HCT116 (cell line): ENCODE measurements around the gene RAP2A. TPM values are rescaled to one million over a fixed set of nuclear protein-coding genes. Genes with fewer than 3 reads are reported as not detected.
A peak's percentile ranks its signal among the peaks of the same experiment; 100 is the strongest.

ENCODE experiments used
- ATAC-seq: fragments of 200-7000 bp; cut with Tn5 transposase; 2 replicates; pipeline ENCODE4 v1.9.1; 2020; ENCODE audit warnings: mild to moderate bottlenecking, moderate library complexity
- BruUV-seq: library from RNA; stranded (reverse); fragments of 400-500 nt; replicated peaks from 2 replicates; lab custom pipeline; 2021; lab: Mats Ljungman, UMichigan
- CTCF ChIA-PET: fragments of 300-600 bp; sonication (Branson Sonifier 250); formaldehyde crosslinking; loops from one replicate; lab custom pipeline; 2021; ENCODE audit warnings: antibody characterized with exemption; lab: Charles Lee
- POLR2A ChIA-PET: fragments of 300-600, 350-600 bp; sonication (Branson Sonifier 250); formaldehyde crosslinking; loops from one replicate; lab custom pipeline; 2021; ENCODE audit warnings: antibody characterized with exemption; lab: Charles Lee
- RAD21 ChIA-PET, 2 experiments: fragments of 300-600 bp; sonication (Branson Sonifier 250); formaldehyde crosslinking; loops; one replicate each; lab custom pipeline; 2023; ENCODE audit warnings: low total read pairs in 2 of 2; ENCODE audit not compliant: uncharacterized antibody in 2 of 2, unreplicated experiment in 2 of 2, low non-redundant PET in 1 of 2; lab: Charles Lee
- DNase-seq: peaks from one replicate; pipeline ENCODE4 v3.0.0-alpha.2; 2010; ENCODE audit warnings: low read depth, low spot score
- H2AFZ ChIP-seq: fragments of 200-600 bp; shearing (Covaris generic), sonication (generic); 2 replicates; pipeline ENCODE4 v1.6.1; 2017; ENCODE audit warnings: low read depth, mixed run types, mixed read lengths, antibody characterized with exemption, low read length; ENCODE audit not compliant: poor library complexity, severe bottlenecking
- H3K27ac ChIP-seq: 2 replicates; pipeline ENCODE4 v1.5.1; 2012; ENCODE audit warnings: low read depth, low read length
- H3K27me3 ChIP-seq: fragments of 200-600 bp; sonication (generic); 2 replicates; pipeline ENCODE4 v1.6.1; 2016; ENCODE audit warnings: mixed run types, low read length, mixed read lengths; ENCODE audit not compliant: insufficient read depth
- H3K36me3 ChIP-seq, 2 experiments: fragments of 200-500 bp in 1 of 2; fragments of 200-600 bp in 1 of 2; sonication (Bioruptor generic) in 1 of 2; sonication (generic) in 1 of 2; 2 replicates each; pipeline versions ENCODE4 v1.5.1 to v1.6.1; 2014 to 2016; ENCODE audit warnings: low read length in 2 of 2, inconsistent platforms in 1 of 2, mixed read lengths in 1 of 2, mixed run types in 1 of 2; ENCODE audit not compliant: insufficient read depth in 2 of 2, control insufficient read depth in 1 of 2
- H3K4me1 ChIP-seq, 2 experiments: fragments of 200-600 bp in 1 of 2; sonication (generic) in 1 of 2; 2 replicates each; pipeline versions ENCODE4 v1.5.1 to v1.6.1; 2012 to 2017; ENCODE audit warnings: low read length in 2 of 2, inconsistent platforms in 1 of 2, mild to moderate bottlenecking in 1 of 2, mixed read lengths in 1 of 2, mixed run types in 1 of 2, moderate library complexity in 1 of 2; ENCODE audit not compliant: insufficient read depth in 2 of 2, control insufficient read depth in 1 of 2
- H3K4me2 ChIP-seq: fragments of 200-600 bp; sonication (generic); 2 replicates; pipeline ENCODE4 v1.6.1; 2017; ENCODE audit warnings: mixed run types, low read length, mixed read lengths
- H3K4me3 ChIP-seq, 2 experiments: fragments of 200-600 bp in 1 of 2; sonication (generic) in 1 of 2; replicated peaks in 1 of 2; 2 replicates each; pipeline ENCODE4 v1.5.1; 2011 to 2016; ENCODE audit warnings: low read length in 2 of 2, control low read depth in 1 of 2, low read depth in 1 of 2, mild to moderate bottlenecking in 1 of 2, mixed read lengths in 1 of 2, mixed run types in 1 of 2
- H3K79me2 ChIP-seq: fragments of 200-600 bp; sonication (generic); 2 replicates; pipeline ENCODE4 v1.6.1; 2017; ENCODE audit warnings: mild to moderate bottlenecking, mixed run types, low read length, moderate library complexity, mixed read lengths; ENCODE audit not compliant: insufficient read depth
- H3K9ac ChIP-seq: fragments of 200-600 bp; sonication (generic); 2 replicates; pipeline ENCODE4 v1.6.1; 2016; ENCODE audit warnings: low read length, mixed read lengths
- H3K9me2 ChIP-seq: fragments of 200-600 bp; sonication (generic), shearing (Covaris generic); 2 replicates; pipeline ENCODE4 v1.6.1; 2017; ENCODE audit warnings: mixed run types, mild to moderate bottlenecking, moderate library complexity; ENCODE audit not compliant: insufficient read depth
- H3K9me3 ChIP-seq, 2 experiments: fragments of 200-500 bp in 1 of 2; fragments of 200-600 bp in 1 of 2; sonication (Bioruptor generic) in 1 of 2; sonication (generic) in 1 of 2; 2 replicates each; pipeline ENCODE4 v1.6.1; 2014 to 2017; ENCODE audit warnings: low read length in 2 of 2, mixed read lengths in 2 of 2, inconsistent platforms in 1 of 2, low read depth in 1 of 2, mild to moderate bottlenecking in 1 of 2, mixed run types in 1 of 2, moderate library complexity in 1 of 2; ENCODE audit not compliant: control insufficient read depth in 1 of 2, insufficient read depth in 1 of 2
- H4K20me1 ChIP-seq: fragments of 200-600 bp; sonication (generic), shearing (Covaris generic); 2 replicates; pipeline ENCODE4 v1.6.1; 2017; ENCODE audit warnings: mixed run types, mild to moderate bottlenecking, moderate library complexity; ENCODE audit not compliant: insufficient read depth
- CBX3 ChIP-seq: IDR thresholded peaks from 2 replicates; pipeline ENCODE4 v1.6.1; 2012; ENCODE audit warnings: low read depth
- SIN3A ChIP-seq: IDR thresholded peaks from 2 replicates; pipeline ENCODE4 v1.6.1; 2012; ENCODE audit warnings: low read depth
- ZFX ChIP-seq: fragments of 450-650 bp; IDR thresholded peaks from 2 replicates; pipeline ENCODE4 v1.6.1; 2017
- intact Hi-C: fragments of 100-400 bp; cut with micrococcal nuclease; formaldehyde crosslinking; loops from 2 replicates; pipeline ENCODE4 v1.10.0; 2022
- total RNA-seq: library from RNA; stranded (reverse); gene quantifications from one replicate; pipeline ENCODE4 v1.2.1, GENCODE V29; 2021; ENCODE audit not compliant: unreplicated experiment
- TF ChIP-seq, protein P1 (sequence below): IDR thresholded peaks from 2 replicates; pipeline ENCODE4 v1.6.1; 2012; ENCODE audit warnings: low read depth

The RAP2A gene
- total RNA-seq, 1 experiment from 2014 or later: 27.6 TPM

DNA sequence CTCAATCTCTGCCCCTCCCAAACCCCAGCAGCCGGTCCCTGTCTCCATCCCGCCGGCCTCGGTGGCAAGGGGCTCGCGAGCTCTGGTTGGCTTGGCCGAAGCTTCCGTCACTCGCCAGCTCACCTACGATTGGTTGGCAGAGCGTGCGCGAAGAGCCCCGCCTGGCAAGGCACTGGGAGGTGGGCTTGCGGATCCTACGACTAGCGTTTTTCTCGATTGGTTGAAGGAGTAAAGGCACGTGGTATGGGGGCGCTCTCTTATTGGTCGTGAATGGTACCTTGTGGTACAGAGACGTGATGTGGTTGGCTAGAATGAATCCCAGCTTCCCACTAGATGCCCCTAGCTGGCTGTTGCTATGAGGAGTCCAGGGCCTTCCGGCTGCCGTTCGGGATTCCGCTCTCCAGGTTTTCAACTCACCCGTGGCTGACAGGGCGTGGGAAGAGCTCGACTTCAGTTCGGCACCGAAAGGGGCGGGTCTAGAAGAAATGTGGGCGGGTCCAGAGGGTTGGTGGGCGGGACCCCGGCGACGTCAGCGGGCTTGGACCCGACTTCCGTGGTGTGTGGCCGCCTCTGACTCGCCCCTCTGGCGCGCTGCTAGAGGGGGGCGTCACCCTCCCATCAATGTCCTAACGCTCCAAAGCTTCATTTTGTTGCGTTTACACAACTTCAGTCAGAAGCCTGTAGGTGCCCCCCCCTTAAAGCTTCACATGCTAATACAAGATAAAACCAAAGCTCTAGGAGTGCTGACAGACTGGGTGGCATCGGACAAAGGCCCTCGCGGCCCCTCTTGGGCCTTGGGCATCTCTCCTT, 847 bp upstream of the RAP2A start (continued):
- TF ChIP-seq, protein P1, sequence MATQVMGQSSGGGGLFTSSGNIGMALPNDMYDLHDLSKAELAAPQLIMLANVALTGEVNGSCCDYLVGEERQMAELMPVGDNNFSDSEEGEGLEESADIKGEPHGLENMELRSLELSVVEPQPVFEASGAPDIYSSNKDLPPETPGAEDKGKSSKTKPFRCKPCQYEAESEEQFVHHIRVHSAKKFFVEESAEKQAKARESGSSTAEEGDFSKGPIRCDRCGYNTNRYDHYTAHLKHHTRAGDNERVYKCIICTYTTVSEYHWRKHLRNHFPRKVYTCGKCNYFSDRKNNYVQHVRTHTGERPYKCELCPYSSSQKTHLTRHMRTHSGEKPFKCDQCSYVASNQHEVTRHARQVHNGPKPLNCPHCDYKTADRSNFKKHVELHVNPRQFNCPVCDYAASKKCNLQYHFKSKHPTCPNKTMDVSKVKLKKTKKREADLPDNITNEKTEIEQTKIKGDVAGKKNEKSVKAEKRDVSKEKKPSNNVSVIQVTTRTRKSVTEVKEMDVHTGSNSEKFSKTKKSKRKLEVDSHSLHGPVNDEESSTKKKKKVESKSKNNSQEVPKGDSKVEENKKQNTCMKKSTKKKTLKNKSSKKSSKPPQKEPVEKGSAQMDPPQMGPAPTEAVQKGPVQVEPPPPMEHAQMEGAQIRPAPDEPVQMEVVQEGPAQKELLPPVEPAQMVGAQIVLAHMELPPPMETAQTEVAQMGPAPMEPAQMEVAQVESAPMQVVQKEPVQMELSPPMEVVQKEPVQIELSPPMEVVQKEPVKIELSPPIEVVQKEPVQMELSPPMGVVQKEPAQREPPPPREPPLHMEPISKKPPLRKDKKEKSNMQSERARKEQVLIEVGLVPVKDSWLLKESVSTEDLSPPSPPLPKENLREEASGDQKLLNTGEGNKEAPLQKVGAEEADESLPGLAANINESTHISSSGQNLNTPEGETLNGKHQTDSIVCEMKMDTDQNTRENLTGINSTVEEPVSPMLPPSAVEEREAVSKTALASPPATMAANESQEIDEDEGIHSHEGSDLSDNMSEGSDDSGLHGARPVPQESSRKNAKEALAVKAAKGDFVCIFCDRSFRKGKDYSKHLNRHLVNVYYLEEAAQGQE: no peak

DNA sequence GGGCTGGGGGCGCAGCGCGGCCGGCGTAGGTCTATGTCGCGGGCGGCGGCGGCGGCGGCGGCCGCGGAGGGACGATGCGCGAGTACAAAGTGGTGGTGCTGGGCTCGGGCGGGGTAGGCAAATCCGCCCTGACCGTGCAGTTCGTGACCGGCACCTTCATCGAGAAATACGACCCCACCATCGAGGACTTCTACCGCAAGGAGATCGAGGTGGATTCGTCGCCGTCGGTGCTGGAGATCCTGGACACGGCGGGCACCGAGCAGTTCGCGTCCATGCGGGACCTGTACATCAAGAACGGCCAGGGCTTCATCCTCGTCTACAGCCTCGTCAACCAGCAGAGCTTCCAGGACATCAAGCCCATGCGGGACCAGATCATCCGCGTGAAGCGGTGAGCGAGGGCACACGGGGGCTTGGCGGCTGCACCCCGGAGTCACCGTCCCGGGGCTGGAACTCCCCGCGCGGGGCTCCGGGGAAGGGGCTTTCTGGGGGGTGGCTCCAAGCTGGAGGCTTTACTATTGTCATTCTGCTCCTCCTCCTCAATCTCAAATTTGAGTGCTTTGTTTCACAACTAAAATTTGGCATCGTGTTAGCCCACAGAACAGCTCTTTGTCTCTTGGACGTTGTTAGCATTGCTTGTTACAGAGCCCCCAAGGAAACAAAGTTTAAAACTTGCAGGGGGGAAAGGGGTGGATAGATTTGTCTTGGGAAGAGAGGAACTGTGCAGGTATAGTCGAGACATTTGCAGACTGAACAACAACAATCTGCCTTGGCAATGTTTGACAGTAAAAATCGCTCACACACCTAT, 630 bp downstream of the RAP2A start:
- ChIA-PET CTCF (no interaction called here), RAD21 (no interaction called here), POLR2A (interaction anchor here (1.6 to 1.9 kb wide), 2 partner anchors 11 to 293 kb away, joined by 4 to 8 read pairs; no protein-coding TSS in a partner anchor)
- H3K9me3 ChIP-seq: no peaks in the 10 kb centered on the region
- H3K9ac ChIP-seq: peak overlapping the region; percentile 67
- H3K4me3 ChIP-seq: peak overlapping the region; percentile 59 to 71
- H3K4me2 ChIP-seq: peak overlapping the region; percentile 91
- TF ChIP-seq SIN3A (0 out of 2 replicates have a peak, but pooled peaks have one; percentile 6), ZFX (0 out of 2 replicates have a peak, but pooled peaks have one; percentile 1), CBX3 (no peak)
- H3K4me1 ChIP-seq: peaks cover 7 to 21% of the 10 kb centered on the region in 2 experiments
- intact Hi-C loops: loop anchor here (10.0 kb wide), 1 partner anchor 540 kb away; no protein-coding TSS in a partner anchor
- H3K79me2 ChIP-seq: peaks cover 22% of the 10 kb centered on the region
- BruUV-seq: no TSS peak
- H3K27ac ChIP-seq: peak overlapping the region; percentile 34; the same call in 1 of the 2 replicates
- H3K27me3 ChIP-seq: no peaks in the 10 kb centered on the region
- no peaks in the 10 kb centered on the region for H3K36me3 ChIP-seq
- no peaks in the 10 kb centered on the region for H4K20me1 ChIP-seq
- no peak for DNase-seq
- no peaks in the 10 kb centered on the region for H3K9me2 ChIP-seq
- peak; percentile 6 for ATAC-seq
- H2AFZ ChIP-seq: no peak overlapping the region
